Brain microvascular endothelial cell (primary cell): Measurements from ENCODE around the gene EMILIN3.

Experiments used
- DNase-seq: peaks from one replicate; pipeline ENCODE4 v3.0.0-alpha.2; 2020
- H3K27ac ChIP-seq: fragments of 250-450 bp; sonication (Bioruptor Pico); 2 replicates; pipeline ENCODE4 v1.5.1; 2020; ENCODE audit warnings: mild to moderate bottlenecking, moderate library complexity
- H3K27me3 ChIP-seq: fragments of 250-450 bp; sonication (Bioruptor Pico); replicated peaks from 2 replicates; pipeline ENCODE4 v1.5.1; 2020; ENCODE audit warnings: mild to moderate bottlenecking
- H3K36me3 ChIP-seq: fragments of 250-450 bp; sonication (Bioruptor Pico); replicated peaks from 2 replicates; pipeline ENCODE4 v1.5.1; 2020; ENCODE audit warnings: mild to moderate bottlenecking
- H3K4me3 ChIP-seq: 2 replicates; pipeline ENCODE4 v1.5.1; 2011; ENCODE audit warnings: low read depth, mild to moderate bottlenecking, control low read depth, low read length, moderate library complexity
- CTCF ChIP-seq: IDR thresholded peaks from 2 replicates; pipeline ENCODE4 v1.5.1; 2011; ENCODE audit warnings: low read depth, mild to moderate bottlenecking, moderate library complexity, low read length, control low read depth, inconsistent platforms; ENCODE audit errors: missing control alignments
- in situ Hi-C: cut with HindIII; loops from 2 replicates; pipeline ENCODE4 v1.10.0; 2017; ENCODE audit warnings: low sequenced_read_pairs, low pct_ligation_motif_present

Gene EMILIN3

DNA sequence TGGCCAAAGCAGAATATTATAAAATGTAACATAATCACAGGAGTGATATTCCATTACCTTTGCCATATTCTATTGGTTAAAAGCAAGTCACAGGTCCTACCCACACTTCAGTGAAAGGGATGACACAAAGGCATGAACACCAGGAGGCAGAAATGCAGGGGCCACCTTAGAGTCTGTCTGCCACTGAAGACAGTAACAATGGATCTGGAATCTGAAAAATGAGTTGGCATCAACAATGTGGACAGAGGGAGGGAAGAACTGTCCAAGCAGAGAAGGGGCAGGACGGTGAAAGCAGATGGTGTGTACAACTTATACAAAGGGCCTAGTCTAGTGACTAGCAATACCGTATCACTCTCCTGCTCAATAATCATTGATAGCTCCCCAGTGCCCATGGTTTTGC, 32.6 kb downstream of the EMILIN3 start:
- no peak for DNase-seq
- no peaks in the 10 kb centered on the region for H3K36me3 ChIP-seq
- no peak for TF ChIP-seq CTCF
- no peaks in the 10 kb centered on the region for H3K27me3 ChIP-seq
- no peak overlapping the region for H3K4me3 ChIP-seq
- H3K27ac ChIP-seq = no peak overlapping the region
- in situ Hi-C loops = no loop called here

DNA sequence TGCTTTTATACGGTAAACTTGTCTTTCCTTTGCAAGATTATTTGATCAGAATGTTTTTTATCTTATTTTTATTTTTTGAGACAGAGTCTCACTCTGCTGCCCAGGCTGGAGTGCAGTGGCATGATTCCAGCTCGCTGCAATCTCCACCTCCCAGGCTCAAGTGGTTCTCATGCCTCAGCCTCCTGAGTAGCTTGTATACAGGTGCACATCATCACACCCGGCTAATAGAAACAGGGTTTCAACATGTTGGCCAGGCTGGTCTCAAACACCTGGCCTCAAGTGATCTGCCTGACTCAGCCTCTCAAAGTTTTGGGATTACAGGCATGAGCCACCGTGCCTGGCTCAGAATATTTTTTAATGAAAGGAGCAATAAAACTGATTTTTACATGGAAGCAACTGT, 34.9 kb downstream of the EMILIN3 start:
- Histone ChIP-seq H3K36me3 (no peaks in the 10 kb centered on the region), H3K4me3 (no peak overlapping the region), H3K27me3 (no peaks in the 10 kb centered on the region), H3K27ac (no peak overlapping the region)
- in situ Hi-C loops = no loop called here
- DNase-seq = no peak
- no peak for TF ChIP-seq CTCF

- TF ChIP-seq CTCF = no peak
- H3K27ac ChIP-seq = no peak overlapping the region
- H3K27me3 ChIP-seq = no peaks in the 10 kb centered on the region
- DNase-seq = no peak
- no peaks in the 10 kb centered on the region for H3K36me3 ChIP-seq
- in situ Hi-C loops = no loop called here
- H3K4me3 ChIP-seq = no peak overlapping the region
These were observed 35.7 kb downstream of the EMILIN3 start for GRCh38 chr20:41330941-41331340.

DNA sequence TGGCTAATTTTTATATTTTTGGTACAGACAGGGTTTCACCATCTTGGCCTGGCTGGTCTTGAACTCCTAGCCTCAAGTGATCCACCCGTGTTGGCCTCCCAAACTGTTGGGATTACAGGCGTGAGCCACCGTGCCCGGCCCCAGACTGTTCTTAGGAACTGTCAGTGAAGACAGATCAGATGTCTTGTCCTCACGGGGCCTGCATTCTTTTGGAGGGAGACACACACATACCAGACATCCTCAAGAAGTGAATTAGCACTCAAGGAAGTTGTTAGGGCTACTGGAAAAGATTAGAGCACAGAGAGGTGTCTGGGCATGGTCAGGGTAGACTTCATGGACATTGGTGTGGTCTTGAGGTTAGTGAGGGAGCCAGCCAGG, 36.3 kb downstream of the EMILIN3 start:
- Histone ChIP-seq H3K27me3 (no peaks in the 10 kb centered on the region), H3K36me3 (no peaks in the 10 kb centered on the region), H3K27ac (peak overlapping the region; percentile 86), H3K4me3 (no peak overlapping the region)
- DNase-seq = peak; percentile 50
- in situ Hi-C loops = no loop called here
- no peak for TF ChIP-seq CTCF

DNA sequence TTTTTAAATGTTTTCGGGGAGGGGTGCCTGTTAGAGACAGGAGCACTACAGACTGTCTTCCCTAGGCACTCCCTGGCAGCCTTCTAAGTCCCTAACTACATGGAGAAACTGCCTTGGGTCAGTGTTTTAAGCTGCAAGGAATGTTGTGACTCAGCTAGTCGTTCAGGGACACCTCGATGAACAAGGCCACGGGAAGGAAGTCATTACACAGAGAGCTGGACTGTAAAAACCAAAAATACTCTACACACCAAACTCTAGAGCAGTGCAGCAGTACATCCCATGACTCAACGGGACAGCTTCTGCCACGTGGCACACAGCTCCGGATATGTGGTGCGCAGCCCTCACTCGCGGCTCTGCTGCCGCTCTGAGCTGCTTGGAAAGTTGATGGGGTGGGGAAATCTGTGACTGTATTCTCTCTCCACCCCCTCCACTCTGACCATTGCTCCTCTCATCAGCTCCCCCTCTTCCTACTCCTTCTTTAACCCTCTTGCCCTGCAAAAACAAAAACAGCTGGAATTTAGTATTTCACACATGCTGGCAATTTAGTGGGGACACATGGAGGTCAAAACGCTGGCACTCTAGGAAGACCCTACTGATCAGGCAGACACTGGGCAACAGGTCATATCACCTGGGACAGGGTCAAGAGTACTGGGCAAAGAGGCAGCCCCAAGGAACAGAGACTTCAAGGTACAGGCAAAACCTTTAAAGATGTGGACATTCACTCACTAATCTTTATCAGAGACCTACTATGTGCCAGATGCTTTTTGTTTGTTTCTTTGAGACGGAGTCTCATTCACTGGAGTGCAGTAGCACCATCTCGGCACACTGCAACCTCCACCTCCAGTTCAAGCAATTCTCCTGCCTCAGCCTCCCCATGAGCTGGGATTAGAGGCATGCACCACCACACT, 36.9 kb downstream of the EMILIN3 start:
- Histone ChIP-seq H3K27ac (peak overlapping the region; percentile 86), H3K4me3 (no peak overlapping the region)
- DNase-seq = peak; percentile 98

More for the DNA sequence above, 36.9 kb downstream of the EMILIN3 start:
- Histone ChIP-seq H3K27me3 (no peaks in the 10 kb centered on the region), H3K36me3 (no peaks in the 10 kb centered on the region)
- in situ Hi-C loops = no loop called here
- TF ChIP-seq CTCF = no peak
